SK-N-SH (cell line): ENCODE results near the gene SH3GL2.

Experiments
- CTCF ChIP-seq: fragments of 200-600 bp; sonication (generic); IDR thresholded peaks from 2 replicates; pipeline ENCODE4 v1.6.1; 2017; ENCODE audit warnings: antibody characterized with exemption, mild to moderate bottlenecking, moderate library complexity
- FOXM1 ChIP-seq: IDR thresholded peaks from 2 replicates; pipeline ENCODE4 v1.4.0; 2012; ENCODE audit warnings: low read depth, mild to moderate bottlenecking
- JUND ChIP-seq: IDR thresholded peaks from 2 replicates; pipeline ENCODE4 v1.4.0; 2012
- TF ChIP-seq, protein P1 (sequence below): fragments of 150-350 bp; IDR thresholded peaks from 2 replicates; pipeline ENCODE4 v1.6.1; 2017; ENCODE audit warnings: antibody characterized with exemption, low read length, low read depth, borderline replicate concordance
- TF ChIP-seq, protein P2 (sequence below): IDR thresholded peaks from 2 replicates; pipeline ENCODE4 v1.4.0; 2012; ENCODE audit warnings: low read depth, borderline replicate concordance
- TF ChIP-seq, protein P3 (sequence below): IDR thresholded peaks from 2 replicates; pipeline ENCODE4 v1.4.0; 2012; ENCODE audit warnings: low read depth, borderline replicate concordance

DNA sequence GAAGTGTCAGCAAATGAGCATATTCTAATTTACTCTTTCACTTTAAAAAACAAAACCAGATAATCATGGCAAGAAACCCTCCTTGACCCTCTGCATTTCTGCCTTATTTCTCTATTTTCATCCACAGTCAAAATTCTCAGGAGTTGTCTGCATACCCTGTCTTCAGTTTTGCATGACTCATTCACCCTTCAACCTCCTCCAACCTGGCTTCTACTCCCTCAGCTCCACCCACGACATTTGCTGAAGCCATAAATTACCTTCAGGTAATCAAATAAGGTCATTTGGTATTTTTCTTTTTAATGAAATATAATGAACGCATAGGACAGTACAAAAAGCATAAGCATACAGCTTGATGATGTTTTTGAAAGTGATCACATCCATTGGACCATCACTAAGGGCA is 27.8 kb upstream of the SH3GL2 start:
- TF ChIP-seq JUND = no peak
- TF ChIP-seq, protein P1, sequence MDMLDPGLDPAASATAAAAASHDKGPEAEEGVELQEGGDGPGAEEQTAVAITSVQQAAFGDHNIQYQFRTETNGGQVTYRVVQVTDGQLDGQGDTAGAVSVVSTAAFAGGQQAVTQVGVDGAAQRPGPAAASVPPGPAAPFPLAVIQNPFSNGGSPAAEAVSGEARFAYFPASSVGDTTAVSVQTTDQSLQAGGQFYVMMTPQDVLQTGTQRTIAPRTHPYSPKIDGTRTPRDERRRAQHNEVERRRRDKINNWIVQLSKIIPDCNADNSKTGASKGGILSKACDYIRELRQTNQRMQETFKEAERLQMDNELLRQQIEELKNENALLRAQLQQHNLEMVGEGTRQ = no peak
- no peak for TF ChIP-seq CTCF
- TF ChIP-seq, protein P2, sequence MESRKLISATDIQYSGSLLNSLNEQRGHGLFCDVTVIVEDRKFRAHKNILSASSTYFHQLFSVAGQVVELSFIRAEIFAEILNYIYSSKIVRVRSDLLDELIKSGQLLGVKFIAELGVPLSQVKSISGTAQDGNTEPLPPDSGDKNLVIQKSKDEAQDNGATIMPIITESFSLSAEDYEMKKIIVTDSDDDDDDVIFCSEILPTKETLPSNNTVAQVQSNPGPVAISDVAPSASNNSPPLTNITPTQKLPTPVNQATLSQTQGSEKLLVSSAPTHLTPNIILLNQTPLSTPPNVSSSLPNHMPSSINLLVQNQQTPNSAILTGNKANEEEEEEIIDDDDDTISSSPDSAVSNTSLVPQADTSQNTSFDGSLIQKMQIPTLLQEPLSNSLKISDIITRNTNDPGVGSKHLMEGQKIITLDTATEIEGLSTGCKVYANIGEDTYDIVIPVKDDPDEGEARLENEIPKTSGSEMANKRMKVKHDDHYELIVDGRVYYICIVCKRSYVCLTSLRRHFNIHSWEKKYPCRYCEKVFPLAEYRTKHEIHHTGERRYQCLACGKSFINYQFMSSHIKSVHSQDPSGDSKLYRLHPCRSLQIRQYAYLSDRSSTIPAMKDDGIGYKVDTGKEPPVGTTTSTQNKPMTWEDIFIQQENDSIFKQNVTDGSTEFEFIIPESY = no peak
- no peak for TF ChIP-seq FOXM1
- TF ChIP-seq, protein P3, sequence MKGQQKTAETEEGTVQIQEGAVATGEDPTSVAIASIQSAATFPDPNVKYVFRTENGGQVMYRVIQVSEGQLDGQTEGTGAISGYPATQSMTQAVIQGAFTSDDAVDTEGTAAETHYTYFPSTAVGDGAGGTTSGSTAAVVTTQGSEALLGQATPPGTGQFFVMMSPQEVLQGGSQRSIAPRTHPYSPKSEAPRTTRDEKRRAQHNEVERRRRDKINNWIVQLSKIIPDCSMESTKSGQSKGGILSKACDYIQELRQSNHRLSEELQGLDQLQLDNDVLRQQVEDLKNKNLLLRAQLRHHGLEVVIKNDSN = no peak
